GM08714 (cell line): ENCODE measurements around the gene LRP8.

Experiments
- H3K4me3 ChIP-seq: fragments of 200-500 bp; sonication (Bioruptor generic); 2 replicates; pipeline ENCODE4 v1.5.1; 2014; ENCODE audit warnings: mild to moderate bottlenecking, low read length, inconsistent platforms
- ZNF274 ChIP-seq: IDR thresholded peaks from 2 replicates; pipeline ENCODE4 v1.6.1; 2012; ENCODE audit warnings: mild to moderate bottlenecking, low read depth, low read length

Gene LRP8

DNA sequence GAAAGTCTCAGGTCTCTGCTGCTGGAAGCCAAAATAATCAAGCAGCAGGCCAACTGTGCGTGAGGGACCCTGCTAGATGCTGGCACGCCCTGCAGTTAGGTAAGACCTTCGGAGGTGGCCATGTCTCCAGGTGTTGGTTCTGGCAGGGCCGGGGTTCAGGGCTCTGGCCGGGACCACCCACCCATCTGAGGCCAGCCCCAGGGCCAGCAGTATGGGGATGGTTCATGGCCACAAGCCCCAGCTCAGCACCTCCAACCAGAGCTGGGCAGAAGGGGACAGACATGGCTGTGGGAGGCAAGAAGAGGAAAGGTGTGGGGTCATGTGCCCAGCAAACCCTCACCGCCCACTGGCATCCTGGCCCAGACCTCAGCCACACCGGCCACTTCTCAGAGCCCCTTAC is 23.3 kb downstream of the LRP8 start:
- TF ChIP-seq ZNF274, result no peak
- H3K4me3 ChIP-seq, result no peak overlapping the region

DNA sequence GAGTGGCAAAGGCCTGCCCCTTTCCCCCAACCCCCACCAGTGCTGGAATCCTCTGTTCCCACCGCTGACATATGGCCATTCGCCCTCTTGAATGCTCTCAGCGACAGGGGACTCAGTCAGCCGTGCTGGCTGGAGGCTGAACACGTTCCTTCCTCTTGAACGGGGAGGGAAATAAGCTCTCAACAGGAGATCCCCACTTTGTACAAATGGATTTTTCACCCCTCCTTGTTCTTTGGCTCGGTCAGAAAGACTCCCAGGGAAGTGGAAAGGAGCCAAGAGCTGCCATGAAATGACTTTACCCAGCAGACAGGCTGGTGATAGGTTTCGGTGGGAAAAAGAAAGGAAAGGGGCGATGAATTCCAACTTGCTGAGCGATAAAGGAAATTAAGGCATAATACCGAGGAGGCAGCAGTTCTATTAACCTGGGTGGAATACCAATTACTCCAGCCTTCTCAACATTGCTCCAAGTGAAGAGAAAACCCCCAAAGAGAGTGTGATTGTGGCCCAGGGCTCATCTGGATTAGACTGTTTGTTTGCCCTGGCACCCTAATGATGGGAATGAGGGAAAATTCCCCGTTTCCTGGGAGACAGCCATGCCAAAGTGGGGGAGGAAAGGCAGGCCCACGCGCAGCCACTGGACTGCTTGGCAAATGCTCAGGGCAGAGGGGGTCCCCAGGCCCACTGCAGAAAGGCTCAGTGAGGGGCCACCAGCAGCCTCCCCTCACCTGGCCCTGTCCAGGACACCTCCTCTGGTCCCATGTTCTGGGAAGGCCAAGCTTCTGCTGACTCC is 23.9 kb downstream of the LRP8 start:
- H3K4me3 ChIP-seq, result no peak overlapping the region
- TF ChIP-seq ZNF274, result no peak

DNA sequence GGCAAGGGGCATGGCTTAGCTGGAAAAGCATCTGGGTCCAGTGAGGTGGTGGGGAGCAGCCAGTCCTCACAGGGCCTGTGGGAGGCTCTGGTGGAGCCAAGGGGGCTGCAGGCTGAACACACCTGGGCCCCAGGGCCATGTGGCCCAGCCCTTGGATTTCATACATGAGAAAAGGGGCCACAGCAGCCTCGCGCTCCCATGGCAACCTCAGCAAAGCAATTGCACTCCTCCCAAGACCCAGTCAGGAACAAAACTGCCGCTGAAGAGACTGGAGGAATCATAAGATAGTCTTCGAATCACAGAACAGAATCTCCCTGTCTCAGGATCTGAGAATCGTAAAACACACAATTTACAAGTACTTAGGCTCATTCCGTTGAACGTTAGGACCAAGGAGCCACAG is 24.6 kb downstream of the LRP8 start:
- no peak for TF ChIP-seq ZNF274
- no peak overlapping the region for H3K4me3 ChIP-seq

DNA sequence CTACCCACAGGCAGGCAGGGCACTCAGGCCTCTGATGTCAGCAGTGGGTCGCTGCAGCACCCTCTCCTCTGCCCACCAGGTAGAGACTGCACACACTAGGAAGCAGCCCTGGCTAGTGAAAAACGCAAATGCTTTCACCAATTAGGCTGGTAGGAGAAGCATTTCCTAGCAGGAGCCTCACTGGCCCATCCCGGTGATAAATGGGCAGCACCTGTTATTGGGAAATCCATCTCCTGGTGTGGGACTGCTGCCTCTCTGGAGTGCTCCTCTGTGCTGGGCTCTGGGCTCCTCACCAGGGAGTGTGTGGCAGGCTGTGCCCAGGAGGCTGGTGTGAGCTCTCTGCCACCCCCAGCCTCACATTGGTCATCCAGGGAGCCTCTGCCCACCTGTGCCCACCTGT is 28.6 kb downstream of the LRP8 start:
- TF ChIP-seq ZNF274, result no peak
- H3K4me3 ChIP-seq, result no peak overlapping the region

DNA sequence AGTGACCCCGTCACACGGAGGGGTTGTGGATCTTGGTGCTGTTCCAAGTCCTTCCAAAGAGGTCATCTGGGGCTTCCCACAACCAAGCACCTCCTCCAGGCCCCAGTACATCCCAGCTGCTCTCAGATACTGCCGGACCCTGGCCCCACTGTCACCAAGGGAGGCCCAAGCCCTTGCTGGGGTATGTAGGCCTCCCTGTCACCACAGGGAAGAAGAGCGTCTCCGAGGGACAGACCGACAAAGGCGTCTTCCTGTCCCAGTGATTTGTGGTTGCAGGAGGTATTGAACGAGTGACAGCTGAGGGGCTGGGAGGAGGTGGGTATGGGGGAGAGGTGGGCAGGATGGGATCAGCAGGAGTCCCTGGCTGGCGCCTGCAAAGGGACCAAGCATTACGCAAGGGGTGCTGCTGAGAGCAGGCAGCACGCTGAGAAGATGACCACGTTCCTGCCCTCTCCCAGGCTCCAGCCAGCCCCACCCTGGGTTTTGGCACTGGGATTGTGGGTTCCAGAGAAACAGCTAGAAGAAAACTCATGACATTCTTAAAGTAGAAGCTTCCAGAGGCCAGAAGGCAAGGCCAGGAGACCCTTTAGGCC is 29.7 kb downstream of the LRP8 start:
- no peak overlapping the region for H3K4me3 ChIP-seq
- TF ChIP-seq ZNF274, result no peak

DNA sequence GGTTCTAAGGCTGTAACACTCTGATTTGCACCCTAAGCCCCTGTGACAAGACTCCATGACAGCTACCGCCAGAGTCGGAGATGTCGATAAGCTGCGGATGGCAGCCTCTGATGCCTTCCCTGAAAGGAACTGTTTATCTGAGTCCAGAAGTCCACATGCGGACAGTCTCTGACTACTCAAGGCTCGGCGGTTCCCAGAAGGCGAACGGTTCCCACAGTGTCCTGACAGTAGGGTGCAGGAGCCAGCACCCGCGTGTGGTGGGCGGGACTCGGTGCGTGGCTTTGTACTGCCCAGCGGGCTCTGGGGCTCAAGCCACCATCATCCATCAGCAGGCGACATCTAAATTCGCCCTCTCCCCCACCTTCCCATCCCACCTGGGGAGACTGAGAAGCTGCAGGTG is 30.7 kb downstream of the LRP8 start:
- H3K4me3 ChIP-seq, result no peak overlapping the region
- no peak for TF ChIP-seq ZNF274

DNA sequence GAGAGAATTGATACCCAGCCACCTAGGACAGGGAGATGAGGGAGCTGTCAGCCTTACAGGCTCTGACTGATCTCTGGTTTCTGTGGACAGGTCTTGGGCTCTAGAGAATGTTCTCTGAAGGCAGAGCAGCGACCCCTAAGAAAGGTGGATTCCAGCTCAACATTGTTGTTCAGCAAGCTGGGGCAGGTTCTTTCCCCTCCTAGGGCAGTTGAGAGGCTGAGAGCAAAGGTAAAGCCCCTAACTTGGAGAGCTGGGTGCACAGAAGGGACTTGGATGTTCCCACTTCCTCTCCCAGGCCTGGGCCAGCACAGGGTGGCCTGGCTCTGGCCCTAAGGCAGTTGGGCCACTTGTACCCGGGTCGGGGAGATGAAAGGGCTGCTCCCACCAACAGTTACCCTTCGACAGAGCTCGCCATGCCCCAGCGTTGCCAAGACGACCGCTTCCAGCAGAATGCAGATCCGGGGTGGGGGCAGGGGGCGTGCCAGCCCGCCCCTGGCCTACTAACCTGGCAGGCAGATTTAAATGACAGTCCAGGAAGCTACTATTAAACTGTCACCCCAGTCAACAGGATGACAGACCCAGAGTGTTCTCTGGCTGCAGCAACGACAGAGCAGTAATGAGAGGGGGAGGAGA is 31.6 kb downstream of the LRP8 start:
- no peak overlapping the region for H3K4me3 ChIP-seq
- no peak for TF ChIP-seq ZNF274

DNA sequence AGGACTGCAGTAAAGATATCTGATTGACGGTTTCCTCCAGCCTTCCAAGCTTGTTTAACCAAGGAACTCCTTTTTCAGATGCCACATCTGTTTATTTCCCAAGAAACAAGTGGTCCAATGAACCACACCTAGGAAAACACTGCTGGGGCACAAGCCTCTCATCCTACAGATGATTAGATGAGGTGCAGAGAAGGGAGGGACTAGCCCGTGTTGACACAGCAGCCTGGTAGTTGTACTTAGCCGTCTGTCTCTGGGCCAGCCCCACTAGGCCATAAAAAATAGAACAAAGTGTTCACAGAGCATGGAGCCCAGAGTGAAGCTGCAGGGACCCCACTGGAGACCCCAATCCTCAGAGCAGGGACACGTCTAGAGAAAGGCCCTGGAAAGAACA is 32.1 kb downstream of the LRP8 start:
- H3K4me3 ChIP-seq, result no peak overlapping the region
- TF ChIP-seq ZNF274, result no peak

DNA sequence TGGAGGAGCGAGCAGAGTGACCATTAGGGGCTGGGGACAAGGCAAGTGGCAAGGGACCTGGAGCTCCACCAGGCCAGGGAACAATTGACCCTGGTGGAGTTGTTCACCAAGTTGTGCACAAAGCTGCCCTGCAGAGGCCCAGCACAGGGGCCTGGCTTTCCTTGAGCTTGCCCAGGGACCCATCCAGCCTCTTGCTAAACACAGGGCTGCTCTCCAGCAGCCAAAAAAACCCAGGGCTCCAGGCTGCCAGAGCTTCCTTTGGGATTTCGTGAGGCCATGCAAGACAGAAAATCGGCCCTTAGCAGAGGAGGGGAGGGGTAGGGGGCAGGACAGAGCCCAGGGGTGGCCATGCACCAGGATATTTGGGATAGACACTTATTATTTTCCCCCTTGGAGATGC is 32.6 kb downstream of the LRP8 start:
- TF ChIP-seq ZNF274, result no peak
- no peak overlapping the region for H3K4me3 ChIP-seq

DNA sequence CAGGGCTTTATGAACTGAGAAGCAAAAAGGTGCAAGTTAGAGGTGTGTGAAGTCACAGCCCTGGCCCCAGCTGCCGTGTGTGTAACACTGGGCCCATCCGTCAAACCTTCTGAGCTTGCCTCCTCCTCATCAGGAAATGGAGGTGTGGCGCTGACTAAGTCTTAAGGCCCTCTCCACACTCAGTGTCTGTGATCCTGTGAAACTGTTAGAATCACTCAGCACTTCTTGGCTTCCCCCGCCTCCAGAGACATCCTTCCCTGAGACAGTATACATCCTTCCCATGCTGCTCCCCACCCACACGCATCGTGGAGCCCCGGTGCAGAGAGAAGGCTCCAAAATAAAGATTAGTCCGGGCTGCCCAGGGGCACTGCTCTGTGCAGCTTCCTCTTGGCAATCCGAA is 33.3 kb downstream of the LRP8 start:
- no peak overlapping the region for H3K4me3 ChIP-seq
- TF ChIP-seq ZNF274, result no peak

DNA sequence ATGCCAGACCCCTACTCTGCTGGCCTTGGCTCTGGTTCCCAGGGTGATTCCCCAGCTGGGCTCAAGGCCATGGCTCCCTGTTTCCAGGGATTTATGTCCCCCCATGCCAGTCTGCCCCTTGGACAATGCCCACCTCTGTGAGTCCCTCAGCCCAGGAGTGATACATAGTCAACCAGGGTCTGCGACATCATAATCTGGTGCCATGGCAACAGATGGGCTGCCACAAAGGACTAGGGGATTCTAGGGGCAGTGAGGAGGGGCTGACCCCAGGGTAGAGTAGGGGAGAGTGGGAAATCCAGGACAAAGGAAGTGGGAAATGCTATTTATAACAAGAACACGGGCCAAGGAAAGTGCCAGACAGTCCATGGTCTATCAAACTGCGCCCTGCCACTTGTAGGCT is 33.8 kb downstream of the LRP8 start:
- no peak overlapping the region for H3K4me3 ChIP-seq
- no peak for TF ChIP-seq ZNF274

DNA sequence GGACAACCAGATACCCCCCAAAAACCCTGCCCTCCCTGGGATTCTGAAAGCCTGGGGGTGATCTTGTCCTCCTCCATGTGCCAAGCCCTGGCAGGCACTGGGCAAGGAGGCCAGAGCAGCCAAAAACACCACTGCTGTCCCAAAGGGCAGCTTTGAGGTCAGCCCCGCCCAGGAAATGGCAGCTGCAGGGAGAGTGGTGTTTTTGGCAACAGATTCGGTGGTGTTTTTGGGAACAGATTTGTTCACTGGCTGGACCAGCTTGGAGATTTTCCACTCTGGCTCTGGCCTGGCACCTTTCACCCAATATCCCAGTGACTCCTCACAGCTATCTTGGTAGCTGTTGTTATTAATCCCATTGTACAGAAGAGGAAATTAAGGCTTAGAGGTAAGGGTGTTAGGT is 34.7 kb downstream of the LRP8 start:
- H3K4me3 ChIP-seq, result no peak overlapping the region
- no peak for TF ChIP-seq ZNF274

DNA sequence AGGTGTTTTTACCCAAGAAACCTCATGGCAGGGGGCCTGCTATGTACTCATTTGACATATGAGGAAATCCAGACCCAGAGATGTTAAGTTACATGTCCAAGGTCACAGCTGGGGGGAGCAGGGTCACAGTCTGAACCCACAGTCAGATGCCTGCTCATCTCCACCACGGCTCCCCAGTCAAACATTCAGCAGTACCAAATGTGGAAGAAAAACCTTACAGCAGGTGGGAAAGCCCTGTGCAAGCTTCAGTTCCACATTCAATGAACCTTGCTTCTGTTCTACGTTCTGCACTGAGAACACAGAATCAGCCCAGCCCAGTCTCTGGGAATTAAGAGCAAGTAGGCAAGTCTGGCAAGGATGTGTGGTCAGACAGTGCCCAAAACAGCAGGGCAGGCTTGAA is 35.2 kb downstream of the LRP8 start:
- no peak overlapping the region for H3K4me3 ChIP-seq

DNA sequence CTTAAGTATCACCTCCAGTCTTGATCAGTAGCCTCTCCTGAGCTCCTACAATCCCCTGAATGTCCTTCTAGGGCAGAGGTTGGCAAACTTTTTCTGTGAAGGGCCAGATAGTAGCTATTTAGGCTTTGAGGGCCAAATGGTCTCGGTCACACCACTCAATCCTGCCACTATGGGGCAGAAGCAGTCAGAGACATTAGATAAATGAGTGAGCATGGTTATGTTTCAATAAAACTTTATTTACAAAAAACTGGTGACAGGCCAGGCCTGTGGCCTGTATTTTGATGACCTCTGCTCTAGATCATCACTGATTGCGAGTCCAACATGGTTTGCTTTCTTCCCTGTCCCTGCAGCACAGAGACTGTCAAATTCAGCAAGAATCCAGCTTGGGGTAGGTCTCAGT is 36.3 kb downstream of the LRP8 start:
- no peak overlapping the region for H3K4me3 ChIP-seq

More for the DNA sequence above, 35.2 kb downstream of the LRP8 start:
- TF ChIP-seq ZNF274, result no peak

DNA sequence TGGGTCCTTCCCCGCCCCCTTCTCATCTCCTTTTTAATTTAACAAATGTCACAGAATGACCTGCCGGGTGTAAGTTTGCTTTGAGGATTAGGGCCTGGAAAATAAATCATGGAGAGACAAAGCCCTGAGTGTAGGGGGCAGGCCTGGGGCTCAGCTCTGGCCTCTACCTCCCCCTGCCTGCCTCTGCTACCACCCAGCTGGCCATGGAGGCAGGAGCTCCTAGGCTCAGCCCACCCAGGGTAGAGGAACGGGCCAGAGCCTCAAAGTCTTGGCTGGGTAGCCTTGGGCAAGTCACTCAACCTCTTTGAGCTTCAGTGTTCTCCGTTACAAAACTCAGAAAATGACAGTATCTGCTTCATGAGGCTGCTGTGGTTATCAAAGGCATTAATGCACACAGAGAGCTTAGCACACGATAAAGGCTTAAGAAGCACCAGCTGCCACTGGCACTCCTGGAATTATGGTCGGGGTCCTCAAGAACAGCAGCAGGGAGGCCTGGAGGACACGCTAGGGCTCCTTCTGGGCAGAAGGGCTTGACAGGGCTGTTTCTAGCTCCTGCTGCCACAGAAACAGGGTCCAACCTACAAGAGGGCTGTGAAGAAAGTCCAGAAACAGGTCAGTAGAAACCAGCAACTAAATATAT is 39.0 kb downstream of the LRP8 start:
- TF ChIP-seq ZNF274, result no peak
- no peak overlapping the region for H3K4me3 ChIP-seq

More for the DNA sequence above, 36.3 kb downstream of the LRP8 start:
- TF ChIP-seq ZNF274, result no peak
